ENCODE results near the gene PARD3.
"Not testable (repeated sequence)": the region's sequence is repeated elsewhere in the genome, so short reads cannot be mapped to it uniquely, and the experiment has no call there.

The PARD3 gene

DNA sequence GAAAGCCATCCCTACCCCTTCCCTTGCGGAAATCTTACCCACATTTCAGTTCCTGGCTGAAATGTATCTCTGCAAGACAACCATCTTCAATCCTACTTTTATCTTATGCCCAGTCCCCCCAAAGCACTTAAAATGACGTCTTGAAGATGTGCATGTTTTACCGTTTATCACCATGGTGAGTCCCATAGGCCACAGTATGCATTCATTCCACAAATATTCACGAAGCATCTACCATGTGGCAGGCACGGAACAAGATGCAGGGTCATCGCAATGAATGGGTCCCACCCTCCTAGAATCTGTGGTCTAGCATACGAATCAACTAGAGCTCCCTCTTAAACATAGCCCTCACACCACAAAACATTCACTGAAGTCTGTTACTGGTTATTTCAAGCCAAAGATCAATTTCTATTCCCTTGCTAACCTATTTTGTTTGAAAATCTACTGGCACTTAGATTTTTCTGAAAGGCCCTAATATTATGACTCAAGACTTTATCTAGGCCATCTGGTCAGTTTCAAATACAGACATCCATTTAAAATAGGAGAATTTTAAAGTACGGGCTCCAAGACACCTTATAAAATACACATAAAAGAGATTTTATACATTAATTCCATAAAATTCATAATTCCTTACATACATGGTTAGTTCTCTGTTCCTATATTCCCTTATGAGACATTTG is 99.4 kb downstream of the PARD3 start:
- no peak for DNase-seq (ENCODE audit: low read depth, low spot score)

DNA sequence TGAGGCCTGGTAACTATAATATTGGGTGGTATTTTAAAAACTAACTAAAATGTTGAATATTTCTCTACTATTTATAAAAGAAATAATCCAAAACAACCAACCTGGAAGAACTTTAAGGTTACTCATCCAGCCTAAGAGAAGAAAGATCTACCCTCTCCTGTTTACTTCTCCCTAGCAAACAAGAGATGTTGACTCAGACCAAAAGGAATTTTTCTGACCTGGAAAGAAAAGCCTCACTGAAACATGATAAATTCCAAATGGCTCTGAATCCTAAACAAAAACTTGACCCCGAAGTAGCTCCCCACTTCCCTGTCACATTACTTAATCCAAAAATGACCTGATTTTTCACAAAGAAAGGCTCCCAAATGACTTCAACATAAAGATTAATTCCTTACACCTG is 101.2 kb downstream of the PARD3 start:
- DNase-seq (ENCODE audit: low read depth, low spot score): no peak

DNA sequence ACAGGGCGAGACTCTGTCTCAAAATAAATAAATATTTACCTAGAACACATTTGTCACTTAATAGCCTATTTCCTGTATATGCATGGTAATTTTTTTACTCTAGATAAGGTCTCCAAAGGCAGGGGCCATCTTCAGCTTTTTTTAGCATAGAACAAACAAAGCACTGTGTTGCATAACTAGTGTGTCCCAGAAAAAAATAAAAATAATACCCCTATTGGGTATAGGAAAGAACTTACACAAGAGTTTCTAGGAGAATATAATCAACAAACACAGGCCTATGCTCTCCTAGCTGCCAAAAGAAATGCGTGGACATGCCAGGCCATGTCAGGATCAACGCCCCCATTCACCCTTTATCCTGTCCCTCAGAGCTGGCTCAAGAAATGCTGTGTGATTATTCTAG is 103.6 kb downstream of the PARD3 start:
- no peak for DNase-seq (ENCODE audit: low read depth, low spot score)

DNA sequence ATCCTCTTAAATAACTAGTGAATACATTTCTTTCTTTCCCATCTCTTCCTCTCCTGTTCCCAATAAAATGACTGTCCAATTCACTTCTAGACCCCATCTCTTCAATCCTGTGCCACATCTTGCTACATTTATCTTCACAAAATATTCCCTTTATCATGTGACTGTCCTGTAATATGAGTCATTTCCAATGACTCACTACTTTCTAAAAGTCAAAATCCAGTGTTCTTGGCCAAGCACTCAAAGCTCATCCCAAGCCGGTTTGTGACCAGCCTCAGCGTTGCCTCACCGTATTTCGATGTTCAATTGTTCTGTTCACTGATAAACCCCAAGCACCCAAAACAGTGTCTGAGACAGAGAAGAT is 104.7 kb downstream of the PARD3 start:
- DNase-seq (ENCODE audit: low read depth, low spot score): no peak

- no peak for DNase-seq (ENCODE audit: low read depth, low spot score)
These were observed 105.3 kb downstream of the PARD3 start for GRCh38 chr10:34709637-34710390.

- DNase-seq (ENCODE audit: low read depth, low spot score): no peak
These were observed 107.4 kb downstream of the PARD3 start for GRCh38 chr10:34707656-34708055.

DNA sequence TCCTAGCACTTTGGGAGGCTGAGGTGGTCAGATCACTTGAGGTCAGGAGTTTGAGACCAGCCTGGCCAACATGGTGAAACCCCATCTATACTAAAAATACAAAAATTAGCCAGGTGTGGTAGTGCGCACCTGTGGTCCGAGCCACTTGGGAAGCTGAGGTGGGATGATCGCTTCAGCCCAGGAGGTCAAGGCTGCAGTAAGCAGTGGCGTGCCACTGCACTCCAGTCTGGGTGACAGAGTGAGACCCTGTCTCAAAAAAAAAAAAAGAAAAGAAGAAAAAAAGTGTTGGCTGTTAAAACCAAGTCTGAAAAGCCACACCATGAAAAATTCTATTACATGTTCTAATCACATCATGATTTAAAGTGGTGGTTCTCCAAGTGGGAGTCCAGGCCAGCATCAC is 108.1 kb downstream of the PARD3 start:
- DNase-seq (ENCODE audit: low read depth, low spot score): not testable (repeated sequence)

GRCh38 chr10:34706147-34706546 is 108.9 kb downstream of the PARD3 start:
- no peak for DNase-seq (ENCODE audit: low read depth, low spot score)

DNA sequence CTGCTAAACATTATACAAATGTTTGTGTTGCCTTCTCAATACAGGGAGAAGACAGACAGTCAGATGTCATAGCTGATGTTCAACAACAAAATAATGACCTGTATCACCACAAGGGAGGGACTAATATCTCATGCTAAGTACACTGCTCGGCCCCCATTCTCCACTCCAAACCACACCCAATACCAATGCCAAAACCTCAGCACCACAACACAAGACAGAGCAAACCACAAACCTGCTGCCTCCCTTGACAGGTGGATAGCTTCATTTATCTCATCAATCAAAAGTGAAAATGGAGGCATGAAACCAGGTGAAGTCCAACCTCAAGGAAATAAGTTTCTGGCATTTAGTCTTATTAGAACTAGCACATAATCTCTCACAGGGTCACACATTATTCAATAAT is 109.5 kb downstream of the PARD3 start:
- DNase-seq (ENCODE audit: low read depth, low spot score): no peak

GRCh38 chr10:34704526-34705184 is 110.4 kb downstream of the PARD3 start:
- no peak for DNase-seq (ENCODE audit: low read depth, low spot score)

- no peak for DNase-seq (ENCODE audit: low read depth, low spot score)
These were observed 112.1 kb downstream of the PARD3 start for GRCh38 chr10:34702982-34703381.

GRCh38 chr10:34702093-34702937 is 112.8 kb downstream of the PARD3 start:
- DNase-seq (ENCODE audit: low read depth, low spot score): no peak

- no peak for DNase-seq (ENCODE audit: low read depth, low spot score)
These were observed 113.9 kb downstream of the PARD3 start for GRCh38 chr10:34701194-34701593.

- not testable (repeated sequence) for DNase-seq (ENCODE audit: low read depth, low spot score)
These were observed 114.3 kb downstream of the PARD3 start for GRCh38 chr10:34700752-34701151.

DNA sequence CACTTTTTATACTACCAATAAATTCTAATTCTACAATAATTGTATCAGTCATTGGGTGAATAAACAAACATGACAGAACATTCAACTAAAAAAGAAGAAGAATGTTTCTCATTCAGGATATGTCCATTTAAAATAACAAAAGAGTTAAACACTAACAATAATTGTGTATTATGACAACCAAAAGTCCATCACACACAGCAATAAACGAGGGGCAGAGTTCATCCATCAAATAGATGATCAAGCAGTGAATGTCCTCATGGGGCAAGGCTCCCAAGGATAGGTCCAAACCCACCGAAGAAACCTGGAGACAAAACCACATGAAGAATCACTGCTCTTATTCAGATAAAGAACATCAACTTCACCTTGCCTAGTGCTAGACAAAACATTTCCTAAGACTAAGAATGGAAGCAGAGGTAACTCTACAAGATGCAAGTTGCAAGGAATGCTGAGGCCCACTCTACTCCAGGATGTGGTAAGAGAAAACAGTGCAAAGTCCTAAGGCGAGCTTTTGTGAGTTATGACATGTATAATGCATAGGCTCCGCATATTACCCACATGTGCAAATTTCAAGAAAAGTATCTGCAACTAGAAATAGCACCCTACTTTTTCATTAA is 115.1 kb downstream of the PARD3 start:
- DNase-seq (ENCODE audit: low read depth, low spot score): no peak

DNA sequence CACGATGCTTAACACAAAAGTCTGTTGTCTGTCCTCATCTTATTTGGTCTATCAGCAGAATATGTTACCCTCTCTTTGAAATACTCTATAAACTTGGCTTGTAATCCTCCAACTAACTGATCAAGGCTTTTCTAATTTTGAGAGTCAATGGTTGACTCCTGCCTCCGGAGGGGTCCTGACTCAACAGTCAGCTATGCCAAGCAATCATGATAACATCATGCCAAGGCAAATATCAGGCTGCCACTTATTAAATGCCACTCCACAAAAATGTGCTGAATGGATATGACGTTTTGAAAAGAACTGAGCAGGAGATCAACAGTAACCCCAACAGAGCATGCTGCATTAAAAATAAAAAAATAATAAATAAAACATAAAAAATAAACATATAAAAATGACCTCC is 116.1 kb downstream of the PARD3 start:
- DNase-seq (ENCODE audit: low read depth, low spot score): no peak

DNA sequence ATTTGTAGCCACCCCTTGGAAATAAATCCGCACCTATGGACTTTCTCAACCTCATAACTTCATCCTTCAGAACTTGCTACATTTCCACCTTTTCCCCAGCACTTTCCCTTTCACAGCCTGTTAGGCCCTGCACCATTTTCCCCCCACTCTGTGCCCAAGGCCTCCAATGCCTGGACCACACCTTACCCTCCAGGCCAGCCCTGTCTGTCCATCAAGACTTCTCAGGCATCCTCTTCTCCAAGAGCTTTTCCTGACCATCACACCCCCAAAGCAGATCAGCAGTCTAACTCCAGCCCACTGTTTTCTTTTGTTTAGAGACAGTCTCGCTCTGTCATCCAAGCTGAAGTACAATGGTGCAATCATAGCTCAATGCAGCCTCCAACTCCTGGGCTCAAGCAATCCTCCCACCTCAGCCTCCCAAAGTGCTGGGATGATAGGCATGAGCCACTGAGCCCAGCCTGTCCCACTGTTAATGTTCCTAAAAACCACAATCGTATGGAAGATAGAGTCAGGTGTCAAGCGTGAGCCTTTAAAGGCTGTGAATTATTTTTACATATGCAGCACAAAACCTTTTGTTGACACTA is 116.8 kb downstream of the PARD3 start:
- no peak for DNase-seq (ENCODE audit: low read depth, low spot score)

GRCh38 chr10:34697351-34698247 is 117.5 kb downstream of the PARD3 start:
- no peak for DNase-seq (ENCODE audit: low read depth, low spot score)

GRCh38 chr10:34696423-34696822 is 118.7 kb downstream of the PARD3 start:
- no peak for DNase-seq (ENCODE audit: low read depth, low spot score)

DNA sequence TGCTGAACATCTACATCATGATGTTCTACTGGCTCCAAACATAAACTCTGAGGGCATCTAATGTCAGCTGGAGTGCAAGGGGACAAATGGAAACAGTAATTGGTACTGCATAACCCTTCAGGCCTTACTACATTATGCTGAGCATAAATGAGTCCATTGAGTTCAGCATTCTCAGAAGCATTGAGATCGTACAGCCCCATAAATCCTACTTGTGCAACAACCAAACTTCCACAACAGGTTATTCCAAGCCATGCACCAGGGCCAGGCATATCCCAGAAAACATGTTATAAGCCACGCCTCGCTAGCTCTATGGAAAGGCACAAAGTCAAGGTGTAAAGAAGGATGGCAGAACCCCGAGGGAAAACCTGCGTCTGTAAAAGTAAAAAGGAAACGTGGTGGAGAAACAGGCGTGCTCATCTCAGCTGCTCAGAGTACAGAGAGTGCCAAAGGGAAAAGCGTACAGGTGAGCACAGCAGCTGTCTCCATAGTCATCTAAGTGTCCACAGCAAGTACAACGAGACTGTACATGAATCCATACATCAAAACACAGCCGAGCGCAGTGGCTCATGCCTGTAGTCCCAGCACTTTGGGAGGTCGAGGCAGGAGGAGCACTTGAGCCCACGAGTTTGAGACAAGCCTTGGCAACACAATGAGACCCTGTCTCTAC is 124.6 kb downstream of the PARD3 start:
- no peak for DNase-seq (ENCODE audit: low read depth, low spot score)

Measured in activated naive CD8-positive, alpha-beta T cell treated with anti-CD3 and anti-CD28 coated beads, Interleukin-2, amount 50 U/mL, for 16 hours (primary cell).